Hippocampal formation (tissue), 2 donors: ENCODE data around the gene TTBK2.
A peak's percentile ranks its signal among the peaks of the same experiment; 100 is the strongest.

ENCODE experiments used
- DNase-seq, 2 donors: peaks; one replicate each; lab custom pipeline; 2025; lab: John Stamatoyannopoulos, UW

TTBK2 gene

GRCh38 chr15:42727750-42728381 is 192.7 kb downstream of the TTBK2 start:
- no peak for DNase-seq

- DNase-seq: no peak
Observed at GRCh38 chr15:42726114-42726513, 194.5 kb downstream of the TTBK2 start.

GRCh38 chr15:42725331-42725903 is 195.2 kb downstream of the TTBK2 start:
- no peak for DNase-seq

GRCh38 chr15:42724276-42724675 is 196.3 kb downstream of the TTBK2 start:
- DNase-seq: no peak

GRCh38 chr15:42723068-42723467 is 197.5 kb downstream of the TTBK2 start:
- DNase-seq: no peak

GRCh38 chr15:42721916-42722315 is 198.7 kb downstream of the TTBK2 start:
- DNase-seq: no peak

GRCh38 chr15:42721016-42721415 is 199.6 kb downstream of the TTBK2 start:
- no peak for DNase-seq

GRCh38 chr15:42720071-42720470 is 200.5 kb downstream of the TTBK2 start:
- DNase-seq: no peak

GRCh38 chr15:42719043-42719442 is 201.5 kb downstream of the TTBK2 start:
- DNase-seq: no peak

GRCh38 chr15:42716626-42717025 is 204.0 kb downstream of the TTBK2 start:
- no peak for DNase-seq

GRCh38 chr15:42716125-42716524 is 204.5 kb downstream of the TTBK2 start:
- DNase-seq: no peak

- DNase-seq: no peak
Observed at GRCh38 chr15:42712584-42712983, 208.0 kb downstream of the TTBK2 start.

GRCh38 chr15:42711746-42712145 is 208.8 kb downstream of the TTBK2 start:
- no peak for DNase-seq

GRCh38 chr15:42710662-42711061 is 209.9 kb downstream of the TTBK2 start:
- no peak for DNase-seq

GRCh38 chr15:42707873-42708544 is 212.6 kb downstream of the TTBK2 start:
- no peak for DNase-seq

GRCh38 chr15:42707068-42707467 is 213.5 kb downstream of the TTBK2 start:
- DNase-seq: no peak

GRCh38 chr15:42705336-42705735 is 215.2 kb downstream of the TTBK2 start:
- no peak for DNase-seq

GRCh38 chr15:42704492-42704926 is 216.1 kb downstream of the TTBK2 start:
- DNase-seq: peak; percentile 38 to 53

- peak in 1 of 2 donors; percentile 5 for DNase-seq
Observed at GRCh38 chr15:42696626-42697025, 224.0 kb downstream of the TTBK2 start.

GRCh38 chr15:42695527-42696071 is 225.0 kb downstream of the TTBK2 start:
- DNase-seq: no peak

GRCh38 chr15:42694398-42694797 is 226.2 kb downstream of the TTBK2 start:
- DNase-seq: no peak

- DNase-seq: no peak
Observed at GRCh38 chr15:42693942-42694341, 226.6 kb downstream of the TTBK2 start.

GRCh38 chr15:42693496-42693895 is 227.1 kb downstream of the TTBK2 start:
- DNase-seq: no peak
